Kidney capillary endothelial cell (primary cell): ENCODE measurements around the gene GPX6.
"Not testable (repeated sequence)": the region's sequence is repeated elsewhere in the genome, so short reads cannot be mapped to it uniquely, and the experiment has no call there.

Experiments used
- DNase-seq: peaks from one replicate; pipeline ENCODE4 v3.0.0-alpha.2; 2018; ENCODE audit warnings: low spot score

Gene GPX6

DNA sequence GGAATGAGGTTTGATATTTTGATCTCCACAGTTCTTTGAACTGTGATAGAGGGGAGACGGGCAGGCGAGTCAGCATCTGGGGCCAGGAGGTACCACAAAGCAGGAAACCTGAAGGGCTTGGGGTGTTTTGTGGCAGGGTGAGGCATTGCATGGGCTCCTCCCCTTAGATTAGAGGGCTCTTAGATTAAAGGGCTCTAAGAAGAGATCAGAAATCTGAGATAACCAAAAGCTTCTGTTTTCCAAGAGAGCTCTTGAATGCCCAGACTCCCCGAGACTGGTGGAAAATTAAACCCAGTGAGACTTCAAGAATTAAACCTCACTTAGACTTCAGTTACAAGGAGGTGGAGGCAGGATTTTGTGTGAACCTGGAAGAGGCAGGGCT is 7.6 kb upstream of the GPX6 start:
- DNase-seq = no peak

DNA sequence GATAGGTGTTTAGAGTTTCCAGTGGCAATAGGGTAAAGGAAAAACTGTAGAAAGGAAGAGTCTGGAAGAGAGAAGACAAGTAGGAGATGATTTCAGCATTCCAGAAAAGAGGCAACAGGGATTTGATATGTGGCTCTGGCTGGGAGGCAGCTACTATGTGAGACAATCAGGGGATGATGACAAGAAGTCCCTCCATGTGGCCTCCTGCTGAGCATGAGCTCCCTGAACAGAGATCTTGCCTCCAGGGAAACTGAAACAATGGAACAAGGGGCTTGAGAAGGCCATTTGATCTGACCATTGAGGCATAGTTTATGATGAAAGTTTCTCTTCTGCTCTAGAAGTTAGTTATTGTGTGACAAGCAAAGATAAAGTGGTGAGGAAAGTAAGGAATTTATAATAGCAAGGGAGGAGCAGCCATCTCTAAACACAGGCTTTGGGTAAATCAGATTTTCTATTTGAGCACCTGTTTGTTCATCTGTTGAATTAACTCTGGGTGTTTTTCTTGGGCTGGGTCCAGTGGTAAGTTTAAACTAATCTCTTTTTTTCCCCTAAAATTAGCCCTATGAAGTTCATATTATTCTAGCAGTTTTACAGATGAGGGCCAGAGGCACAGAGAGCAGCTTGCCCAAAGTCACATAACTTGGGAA is 7.1 kb upstream of the GPX6 start:
- no peak for DNase-seq

- no peak for DNase-seq
Measured at GRCh38 chr6:28517964-28518363, 2.4 kb upstream of the GPX6 start.

DNA sequence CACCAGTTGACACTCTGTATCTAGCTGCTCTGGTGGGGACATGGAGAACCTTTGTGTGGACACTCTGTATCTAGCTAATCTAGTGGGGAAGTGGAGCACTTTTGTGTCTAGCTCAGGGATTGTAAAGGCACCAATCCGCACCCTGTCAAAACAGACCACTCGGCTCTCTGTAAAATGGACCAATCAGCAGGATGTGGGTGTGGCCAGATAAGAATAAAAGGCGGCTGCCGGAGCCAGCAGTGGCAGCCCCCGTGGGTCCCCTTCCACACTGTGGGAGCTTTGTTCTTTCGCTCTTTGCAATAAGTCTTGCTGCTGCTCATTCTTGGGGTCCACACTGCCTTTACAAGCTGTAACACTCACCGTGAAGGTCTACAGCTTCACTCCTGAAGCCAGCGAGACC is 3.2 kb downstream of the GPX6 start:
- not testable (repeated sequence) for DNase-seq

DNA sequence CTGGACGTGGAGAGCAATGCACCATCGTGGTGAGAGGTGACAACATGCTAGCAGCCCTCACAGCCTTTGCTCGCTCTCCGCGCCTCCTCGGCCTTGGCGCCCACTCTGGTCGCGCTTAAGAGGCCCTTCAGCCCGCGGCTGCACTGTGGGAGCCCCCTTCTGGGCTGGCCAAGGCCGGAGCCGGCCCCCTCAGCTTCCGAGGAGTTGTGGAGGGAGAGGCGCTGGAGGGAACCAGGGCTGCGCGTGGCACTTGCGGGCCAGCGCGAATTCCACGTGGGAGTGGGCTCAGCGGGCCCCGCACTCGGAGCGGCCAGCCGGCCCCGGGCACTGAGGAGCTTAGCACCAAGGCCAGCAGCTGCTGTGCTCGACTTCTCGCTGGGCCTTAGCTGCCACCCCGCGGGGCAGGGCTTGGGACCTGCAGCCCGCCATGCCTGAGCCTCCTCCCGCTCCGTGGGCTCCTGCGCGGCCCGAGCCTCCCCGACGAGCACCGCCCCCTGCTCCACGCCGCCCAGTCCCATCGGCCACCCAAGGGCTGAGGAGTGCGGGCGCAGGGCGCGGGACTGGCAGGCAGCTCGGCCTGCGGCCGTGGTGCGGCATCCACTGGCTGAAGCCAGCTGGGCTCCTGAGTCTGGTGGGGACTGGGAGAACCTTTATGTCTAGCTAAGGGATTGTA is 3.8 kb downstream of the GPX6 start:
- no peak for DNase-seq

DNA sequence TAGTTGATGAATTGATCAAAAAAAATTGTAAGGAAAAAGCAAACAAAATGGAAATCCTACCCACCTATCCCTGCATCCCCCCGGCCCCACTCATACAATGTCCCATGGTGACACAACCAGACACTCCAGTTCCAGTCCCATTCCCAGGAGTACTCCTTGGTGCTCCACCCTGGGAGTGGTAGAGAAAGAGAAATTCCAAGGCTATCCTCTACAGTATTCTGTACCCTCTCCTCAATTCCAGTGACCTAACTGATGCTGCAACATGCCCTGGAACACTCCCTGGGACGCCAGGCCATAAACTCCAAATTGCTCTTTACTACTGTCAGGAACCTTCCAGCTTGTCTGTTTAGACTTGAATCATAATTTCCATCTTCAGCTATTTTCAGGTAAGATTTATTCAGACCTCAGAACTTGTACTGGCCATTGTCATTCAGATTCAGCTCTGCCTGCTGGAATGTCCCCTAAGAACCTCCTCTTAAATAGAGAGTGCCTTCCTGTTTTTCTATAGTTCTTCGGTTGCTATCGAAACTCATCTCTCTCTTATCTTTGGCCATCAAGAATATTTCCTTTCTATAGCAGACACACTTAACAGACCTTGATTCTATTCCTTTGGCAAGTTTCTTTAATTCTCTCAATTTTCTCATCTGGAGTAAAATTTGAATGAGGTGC is 8.7 kb downstream of the GPX6 start:
- DNase-seq = no peak

GRCh38 chr6:28505733-28506132 is 9.9 kb downstream of the GPX6 start:
- DNase-seq = no peak

- not testable (repeated sequence) for DNase-seq
Measured at GRCh38 chr6:28502709-28503305, 12.8 kb downstream of the GPX6 start.

- not testable (repeated sequence) for DNase-seq
Measured at GRCh38 chr6:28502136-28502535, 13.5 kb downstream of the GPX6 start.

- no peak for DNase-seq
Measured at GRCh38 chr6:28501259-28501658, 14.3 kb downstream of the GPX6 start.

DNA sequence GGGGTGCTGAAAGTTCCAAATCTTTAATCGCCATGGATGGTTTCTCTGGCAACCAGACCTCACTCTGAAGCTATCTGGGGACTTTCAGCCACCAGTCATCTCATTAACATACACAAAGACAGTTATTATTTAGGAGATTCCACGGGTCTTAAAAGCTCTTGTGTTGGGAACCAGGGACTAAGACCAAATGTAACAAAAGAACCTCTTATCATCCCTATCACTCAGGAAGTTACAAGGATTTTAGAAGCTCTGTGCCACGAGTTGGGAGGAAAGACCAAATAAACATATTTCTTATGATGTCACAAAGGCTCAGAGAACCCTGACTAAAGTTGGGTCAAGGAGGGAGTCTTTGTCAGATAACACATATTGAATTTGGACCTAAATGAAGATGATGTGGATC is 17.7 kb downstream of the GPX6 start:
- DNase-seq = no peak

- DNase-seq = no peak
Measured at GRCh38 chr6:28497306-28497705, 18.3 kb downstream of the GPX6 start.

GRCh38 chr6:28496099-28496779 is 19.4 kb downstream of the GPX6 start:
- no peak for DNase-seq

GRCh38 chr6:28491984-28492317 is 23.6 kb downstream of the GPX6 start:
- no peak for DNase-seq

DNA sequence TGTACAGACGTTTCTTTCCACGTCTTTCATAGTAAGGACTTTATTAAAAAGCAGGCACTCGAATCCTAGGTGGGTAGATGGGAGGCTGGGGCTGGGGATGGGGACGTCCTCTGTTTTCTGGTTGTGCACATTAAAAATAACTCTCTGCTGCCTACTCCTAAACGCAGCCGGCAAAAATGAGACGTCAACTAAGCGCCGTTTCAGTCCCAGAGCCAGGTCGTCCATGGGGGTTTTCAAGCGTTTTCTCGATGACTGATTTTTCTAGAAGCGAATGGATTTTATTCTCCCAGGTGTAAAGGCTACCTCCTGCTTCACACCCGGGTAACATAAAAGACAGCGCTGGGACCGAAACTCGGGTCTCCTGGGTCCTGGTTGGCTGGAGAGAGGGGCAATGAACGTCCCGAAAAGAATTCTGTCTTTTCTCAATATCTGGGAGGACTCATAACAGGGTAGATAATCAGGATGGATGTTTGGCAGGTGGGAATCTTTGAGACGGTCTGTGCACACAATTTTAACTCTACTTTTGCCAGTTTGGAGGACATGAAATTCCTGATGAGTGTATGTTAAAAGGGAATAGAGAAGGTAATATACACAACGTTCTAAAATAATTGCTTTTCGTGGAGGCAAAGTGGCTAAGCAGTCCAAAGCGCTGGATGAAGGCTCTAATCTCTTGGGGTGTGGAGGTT is 25.2 kb downstream of the GPX6 start:
- peak; percentile 12 for DNase-seq

- peak; percentile 48 for DNase-seq
Measured at GRCh38 chr6:28489366-28490204, 26.0 kb downstream of the GPX6 start.

- peak; percentile 59 for DNase-seq
Measured at GRCh38 chr6:28488916-28489365, 26.7 kb downstream of the GPX6 start.

DNA sequence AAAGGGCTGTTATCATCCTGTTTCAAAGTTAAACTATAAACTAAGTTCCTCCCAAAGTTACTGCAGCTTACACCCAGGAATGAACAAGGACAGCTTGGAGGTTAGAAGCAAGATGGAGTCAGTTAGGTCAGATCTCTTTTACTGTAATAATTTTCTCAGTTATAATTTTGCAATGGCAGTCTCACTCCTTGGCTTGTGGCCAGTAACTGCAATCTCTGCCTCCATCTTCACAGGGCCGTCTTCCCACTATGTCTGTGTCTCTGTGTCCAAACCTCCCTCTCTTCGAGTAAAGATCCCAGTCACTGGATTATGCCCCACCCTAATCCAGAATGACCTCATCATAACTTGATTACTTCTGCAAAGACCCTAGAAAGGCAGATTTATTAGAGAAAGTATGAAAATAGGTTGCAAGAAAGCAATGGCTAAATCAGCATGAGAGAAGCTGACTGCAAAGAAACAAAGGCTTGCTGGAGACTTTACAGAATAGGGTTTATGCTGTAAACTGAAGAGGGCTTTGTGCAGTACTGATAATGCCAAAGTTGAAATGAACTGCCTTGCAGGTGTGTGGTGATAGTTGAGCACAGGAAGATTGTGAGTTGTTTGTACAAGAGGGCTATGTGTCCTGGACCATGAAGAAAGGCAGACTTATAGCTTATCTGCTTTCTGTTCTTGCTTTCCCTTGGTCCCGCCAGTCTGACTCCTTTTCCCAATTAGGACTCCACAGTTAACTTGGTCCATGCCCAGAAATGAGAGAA is 28.4 kb downstream of the GPX6 start:
- no peak for DNase-seq

- DNase-seq = no peak
Measured at GRCh38 chr6:28486533-28486932, 29.1 kb downstream of the GPX6 start.

DNA sequence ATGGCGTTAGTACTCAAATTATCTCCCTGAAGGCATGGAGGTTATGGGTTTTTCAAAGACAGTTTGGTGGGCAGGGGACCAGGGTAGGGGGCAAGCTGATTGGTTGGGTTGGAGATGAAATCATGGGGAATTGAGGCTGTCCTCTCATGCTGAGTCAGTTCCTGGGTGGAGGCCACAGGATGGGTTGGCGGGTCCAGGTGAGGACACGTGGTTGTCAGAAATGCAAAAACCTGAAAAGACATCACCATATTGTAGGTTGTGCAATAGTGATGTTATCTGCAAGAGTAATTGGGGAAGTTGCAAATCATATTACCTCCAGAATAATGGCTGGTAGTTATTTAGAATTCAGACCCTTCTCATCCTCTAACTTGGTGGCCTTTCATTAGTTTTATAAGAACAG is 30.1 kb downstream of the GPX6 start:
- no peak for DNase-seq
